Upper lobe of left lung (tissue), 4 donors: Measurements from ENCODE around the gene NSDHL.

Source experiments
- CTCF ChIP-seq, 6 experiments: fragments of 450-650 bp in 4 of 6; fragments of 200-600 bp in 2 of 6; sonication (generic) in 2 of 6; IDR thresholded peaks; one replicate each; pipeline ENCODE4 v1.5.1; 2016 to 2019; ENCODE audit warnings: antibody characterized with exemption in 6 of 6
- POLR2A ChIP-seq, 4 donors: fragments of 450-650 bp; IDR thresholded peaks; one replicate each; pipeline ENCODE4 v1.5.1; 2016 to 2017; ENCODE audit warnings: antibody characterized with exemption in 4 of 4, mild to moderate bottlenecking in 2 of 4

- TF ChIP-seq CTCF (IDR thresholded peaks at IDR 0.05) (no peak), POLR2A (IDR thresholded peaks at IDR 0.05) (no peak)
Observed at GRCh38 chrX:152901816-152902501, 71.1 kb downstream of the NSDHL start.
